Measurements from ENCODE around the gene PROB1. TPM values are rescaled to one million over a fixed set of nuclear protein-coding genes. Genes with fewer than 3 reads are reported as not detected.

The PROB1 gene
- total RNA-seq, 1 experiment from 2014 or later = 1.9 TPM

DNA sequence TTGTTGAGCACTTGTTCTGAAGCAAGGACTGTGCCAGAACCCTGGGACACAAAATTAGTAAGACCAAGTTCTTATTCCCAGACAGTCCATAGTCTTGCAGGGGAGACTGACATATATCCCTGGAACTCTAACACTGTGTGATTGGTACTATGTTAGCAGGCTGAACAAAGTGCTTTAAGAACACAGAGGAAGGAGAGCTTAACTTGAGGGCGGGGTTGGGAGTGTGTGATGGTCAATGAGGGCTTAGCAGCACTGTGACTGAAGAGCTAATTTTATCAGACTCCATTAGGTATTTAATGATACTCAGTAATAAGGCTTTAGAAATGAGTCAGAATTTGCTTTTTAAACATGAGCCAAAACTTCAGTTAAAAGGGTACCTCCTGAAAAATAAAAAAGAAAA lies 23.9 kb upstream of the PROB1 start:
- intact Hi-C loops (cut with micrococcal nuclease; ENCODE audit: unreplicated experiment) = no loop called here
- Mint-ChIP-seq H3K27ac (ENCODE audit: unreplicated experiment) (no peak overlapping the region), H3K36me3 (ENCODE audit: insufficient read depth, unreplicated experiment) (no peaks in the 10 kb centered on the region), H3K27me3 (ENCODE audit: unreplicated experiment) (no peaks in the 10 kb centered on the region), H3K4me3 (ENCODE audit: low read depth, unreplicated experiment) (no peak overlapping the region), H3K9me3 (ENCODE audit: low read depth, unreplicated experiment) (no peaks in the 10 kb centered on the region), H3K4me1 (ENCODE audit: low read depth, unreplicated experiment) (no peaks in the 10 kb centered on the region)
- CTCF ChIA-PET = no interaction called here
- no TSS peak for BruUV-seq (replicated peaks)
- TF ChIP-seq, protein P1, sequence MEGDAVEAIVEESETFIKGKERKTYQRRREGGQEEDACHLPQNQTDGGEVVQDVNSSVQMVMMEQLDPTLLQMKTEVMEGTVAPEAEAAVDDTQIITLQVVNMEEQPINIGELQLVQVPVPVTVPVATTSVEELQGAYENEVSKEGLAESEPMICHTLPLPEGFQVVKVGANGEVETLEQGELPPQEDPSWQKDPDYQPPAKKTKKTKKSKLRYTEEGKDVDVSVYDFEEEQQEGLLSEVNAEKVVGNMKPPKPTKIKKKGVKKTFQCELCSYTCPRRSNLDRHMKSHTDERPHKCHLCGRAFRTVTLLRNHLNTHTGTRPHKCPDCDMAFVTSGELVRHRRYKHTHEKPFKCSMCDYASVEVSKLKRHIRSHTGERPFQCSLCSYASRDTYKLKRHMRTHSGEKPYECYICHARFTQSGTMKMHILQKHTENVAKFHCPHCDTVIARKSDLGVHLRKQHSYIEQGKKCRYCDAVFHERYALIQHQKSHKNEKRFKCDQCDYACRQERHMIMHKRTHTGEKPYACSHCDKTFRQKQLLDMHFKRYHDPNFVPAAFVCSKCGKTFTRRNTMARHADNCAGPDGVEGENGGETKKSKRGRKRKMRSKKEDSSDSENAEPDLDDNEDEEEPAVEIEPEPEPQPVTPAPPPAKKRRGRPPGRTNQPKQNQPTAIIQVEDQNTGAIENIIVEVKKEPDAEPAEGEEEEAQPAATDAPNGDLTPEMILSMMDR (IDR thresholded peaks at IDR 0.05; ENCODE audit: unreplicated experiment) = no peak
- no peak for DNase-seq

DNA sequence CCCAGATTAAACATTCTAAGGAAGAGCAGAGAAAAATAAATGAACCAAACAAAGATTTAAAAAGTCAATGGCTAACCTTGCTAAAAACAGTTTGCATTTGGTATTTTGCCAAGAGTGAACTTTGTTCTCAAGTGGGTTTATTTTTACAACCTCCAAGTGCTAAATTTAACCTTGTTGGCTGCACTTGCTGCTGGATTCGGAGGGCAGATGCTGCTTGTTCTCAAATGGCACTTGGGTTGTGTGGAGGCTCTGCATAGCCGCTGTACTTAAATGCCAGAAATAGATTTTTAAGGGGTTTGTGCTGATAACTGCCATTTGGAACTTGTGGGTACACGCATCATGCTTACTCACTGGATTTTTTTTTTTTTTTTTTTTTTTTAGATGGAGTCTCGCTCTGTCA lies 22.3 kb upstream of the PROB1 start:
- Mint-ChIP-seq H3K36me3 (ENCODE audit: insufficient read depth, unreplicated experiment) (no peaks in the 10 kb centered on the region), H3K9me3 (ENCODE audit: low read depth, unreplicated experiment) (no peaks in the 10 kb centered on the region), H3K27ac (ENCODE audit: unreplicated experiment) (no peak overlapping the region), H3K4me1 (ENCODE audit: low read depth, unreplicated experiment) (no peaks in the 10 kb centered on the region), H3K27me3 (ENCODE audit: unreplicated experiment) (peaks cover 15% of the 10 kb centered on the region), H3K4me3 (ENCODE audit: low read depth, unreplicated experiment) (no peak overlapping the region)
- CTCF ChIA-PET = interaction anchor here (0.5 to 1.2 kb wide), 2 partner anchors 11 to 510 kb away, joined by 3 to 4 read pairs; no protein-coding TSS in a partner anchor
- TF ChIP-seq, protein P1 (IDR thresholded peaks at IDR 0.05; ENCODE audit: unreplicated experiment) = no peak
- intact Hi-C loops (cut with micrococcal nuclease; ENCODE audit: unreplicated experiment) = no loop called here
- no TSS peak for BruUV-seq (replicated peaks)
- DNase-seq = no peak

DNA sequence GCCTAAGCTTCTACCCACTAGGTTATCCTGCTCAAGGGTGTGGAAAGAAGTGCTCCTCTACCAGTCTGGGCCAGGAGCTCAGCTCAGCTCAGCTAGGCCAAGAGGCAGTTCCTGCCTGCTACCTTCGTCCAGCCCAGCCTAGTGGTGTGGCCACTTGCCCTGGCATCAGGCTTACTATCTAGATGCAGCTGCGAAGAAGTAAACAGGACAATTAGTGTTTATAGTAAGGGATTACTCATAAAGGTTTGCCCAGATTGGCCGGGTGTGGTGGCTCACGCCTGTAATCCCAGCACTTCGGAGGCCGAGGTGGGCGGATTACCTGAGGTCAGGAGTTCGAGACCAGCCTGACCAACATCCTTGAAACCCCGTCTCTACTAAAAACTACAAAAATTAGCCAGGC lies 21.7 kb upstream of the PROB1 start:
- no peaks in the 10 kb centered on the region for H3K36me3 Mint-ChIP-seq (ENCODE audit: insufficient read depth, unreplicated experiment)
- TF ChIP-seq, protein P1 (IDR thresholded peaks at IDR 0.05; ENCODE audit: unreplicated experiment) = no peak
- peaks cover 21% of the 10 kb centered on the region for H3K27me3 Mint-ChIP-seq (ENCODE audit: unreplicated experiment)
- H3K27ac Mint-ChIP-seq (ENCODE audit: unreplicated experiment) = no peak overlapping the region
- intact Hi-C loops (cut with micrococcal nuclease; ENCODE audit: unreplicated experiment) = no loop called here
- H3K4me1 Mint-ChIP-seq (ENCODE audit: low read depth, unreplicated experiment) = no peaks in the 10 kb centered on the region
- no peaks in the 10 kb centered on the region for H3K9me3 Mint-ChIP-seq (ENCODE audit: low read depth, unreplicated experiment)
- CTCF ChIA-PET = interaction anchor here (0.5 kb wide), 1 partner anchor 511 kb away, joined by 4 read pairs; no protein-coding TSS in a partner anchor
- DNase-seq = no peak
- H3K4me3 Mint-ChIP-seq (ENCODE audit: low read depth, unreplicated experiment) = no peak overlapping the region
- BruUV-seq (replicated peaks) = no TSS peak

GRCh38 chr5:139415869-139416268 lies 21.0 kb upstream of the PROB1 start:
- CTCF ChIA-PET = no interaction called here
- no peak for DNase-seq
- intact Hi-C loops (cut with micrococcal nuclease; ENCODE audit: unreplicated experiment) = no loop called here
- H3K27ac Mint-ChIP-seq (ENCODE audit: unreplicated experiment) = no peak overlapping the region
- no peaks in the 10 kb centered on the region for H3K4me1 Mint-ChIP-seq (ENCODE audit: low read depth, unreplicated experiment)
- no peak overlapping the region for H3K4me3 Mint-ChIP-seq (ENCODE audit: low read depth, unreplicated experiment)
- peaks cover 22% of the 10 kb centered on the region for H3K27me3 Mint-ChIP-seq (ENCODE audit: unreplicated experiment)
- TF ChIP-seq, protein P1 (IDR thresholded peaks at IDR 0.05; ENCODE audit: unreplicated experiment) = no peak
- no peaks in the 10 kb centered on the region for H3K9me3 Mint-ChIP-seq (ENCODE audit: low read depth, unreplicated experiment)
- BruUV-seq (replicated peaks) = no TSS peak
- H3K36me3 Mint-ChIP-seq (ENCODE audit: insufficient read depth, unreplicated experiment) = no peaks in the 10 kb centered on the region
